ENCODE data around the gene SLC29A3. TPM values are rescaled to one million over a fixed set of nuclear protein-coding genes. Genes with fewer than 3 reads are reported as not detected.

The SLC29A3 gene
- total RNA-seq, 2 experiments from 2014 or later: 2.9 to 3.3 TPM

DNA sequence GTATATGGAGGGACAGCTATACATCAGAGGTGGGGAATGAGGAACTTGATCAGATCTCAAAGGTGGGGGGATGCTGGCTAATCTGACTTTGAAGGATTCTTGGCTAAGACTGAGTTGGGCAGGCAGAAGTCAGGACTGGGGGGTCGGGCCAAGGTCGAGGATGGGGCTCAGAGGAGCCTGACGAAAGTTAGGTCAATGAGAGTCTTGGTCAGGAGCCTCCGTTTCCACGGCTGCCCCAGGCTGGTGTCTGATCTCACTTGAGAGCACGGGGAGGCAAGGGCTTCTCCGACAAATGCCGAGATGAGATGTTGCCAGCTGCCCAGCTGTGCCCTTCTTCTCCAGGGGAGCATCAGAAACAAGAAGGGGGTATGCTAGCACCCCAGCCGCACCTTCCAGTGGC is 5.7 kb downstream of the SLC29A3 start:
- POLR2A ChIA-PET: no interaction called here
- Mint-ChIP-seq H3K4me3 (no peak overlapping the region), H3K27ac (no peak overlapping the region)

DNA sequence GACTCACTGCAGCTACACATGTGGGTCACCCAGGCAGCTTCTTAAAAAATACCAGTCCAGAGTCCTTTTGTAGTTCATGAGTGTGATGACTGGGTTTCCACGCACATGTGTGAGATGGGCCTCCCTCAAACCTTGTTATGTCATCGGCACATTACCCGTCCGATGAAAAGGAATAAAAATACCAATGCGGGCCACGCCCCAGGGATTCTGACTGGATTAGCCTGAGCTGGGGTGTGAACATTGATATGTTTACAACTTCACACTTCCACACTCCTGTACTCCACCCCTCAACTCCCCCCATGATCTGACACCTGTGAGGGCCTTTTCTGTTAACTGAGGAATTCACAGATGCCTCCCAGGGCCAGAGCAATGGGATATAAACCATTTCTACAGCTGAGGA is 6.2 kb downstream of the SLC29A3 start:
- POLR2A ChIA-PET: no interaction called here
- TF ChIP-seq, protein P1, sequence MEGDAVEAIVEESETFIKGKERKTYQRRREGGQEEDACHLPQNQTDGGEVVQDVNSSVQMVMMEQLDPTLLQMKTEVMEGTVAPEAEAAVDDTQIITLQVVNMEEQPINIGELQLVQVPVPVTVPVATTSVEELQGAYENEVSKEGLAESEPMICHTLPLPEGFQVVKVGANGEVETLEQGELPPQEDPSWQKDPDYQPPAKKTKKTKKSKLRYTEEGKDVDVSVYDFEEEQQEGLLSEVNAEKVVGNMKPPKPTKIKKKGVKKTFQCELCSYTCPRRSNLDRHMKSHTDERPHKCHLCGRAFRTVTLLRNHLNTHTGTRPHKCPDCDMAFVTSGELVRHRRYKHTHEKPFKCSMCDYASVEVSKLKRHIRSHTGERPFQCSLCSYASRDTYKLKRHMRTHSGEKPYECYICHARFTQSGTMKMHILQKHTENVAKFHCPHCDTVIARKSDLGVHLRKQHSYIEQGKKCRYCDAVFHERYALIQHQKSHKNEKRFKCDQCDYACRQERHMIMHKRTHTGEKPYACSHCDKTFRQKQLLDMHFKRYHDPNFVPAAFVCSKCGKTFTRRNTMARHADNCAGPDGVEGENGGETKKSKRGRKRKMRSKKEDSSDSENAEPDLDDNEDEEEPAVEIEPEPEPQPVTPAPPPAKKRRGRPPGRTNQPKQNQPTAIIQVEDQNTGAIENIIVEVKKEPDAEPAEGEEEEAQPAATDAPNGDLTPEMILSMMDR (IDR thresholded peaks at IDR 0.05): no peak
- H3K27me3 Mint-ChIP-seq: no peaks in the 10 kb centered on the region
- ATAC-seq (no peak), DNase-seq (no peak)
- intact Hi-C loops (cut with micrococcal nuclease): no loop called here
- peaks cover 15% of the 10 kb centered on the region for H3K4me1 Mint-ChIP-seq (ENCODE audit: low read depth)
- no peak overlapping the region for H3K4me3 Mint-ChIP-seq
- no peak overlapping the region for H3K27ac Mint-ChIP-seq
- H3K36me3 Mint-ChIP-seq (ENCODE audit: low read depth): peaks cover 18% of the 10 kb centered on the region
- no peaks in the 10 kb centered on the region for H3K9me3 Mint-ChIP-seq
- CTCF ChIA-PET: interaction anchor here (1.3 to 4.1 kb wide), 2 partner anchors 9 to 11 kb away, joined by 3 to 17 read pairs; no protein-coding TSS in a partner anchor

More for the DNA sequence above, 5.7 kb downstream of the SLC29A3 start:
- H3K4me1 Mint-ChIP-seq (ENCODE audit: low read depth): peaks cover 18% of the 10 kb centered on the region
- TF ChIP-seq, protein P1 (IDR thresholded peaks at IDR 0.05): no peak
- ATAC-seq: no peak
- H3K27me3 Mint-ChIP-seq: no peaks in the 10 kb centered on the region
- no peak for DNase-seq
- peaks cover 18% of the 10 kb centered on the region for H3K36me3 Mint-ChIP-seq (ENCODE audit: low read depth)
- CTCF ChIA-PET: interaction anchor here (1.3 to 4.1 kb wide), 2 partner anchors 9 to 10 kb away, joined by 3 to 17 read pairs; no protein-coding TSS in a partner anchor
- H3K9me3 Mint-ChIP-seq: no peaks in the 10 kb centered on the region
- intact Hi-C loops (cut with micrococcal nuclease): no loop called here

DNA sequence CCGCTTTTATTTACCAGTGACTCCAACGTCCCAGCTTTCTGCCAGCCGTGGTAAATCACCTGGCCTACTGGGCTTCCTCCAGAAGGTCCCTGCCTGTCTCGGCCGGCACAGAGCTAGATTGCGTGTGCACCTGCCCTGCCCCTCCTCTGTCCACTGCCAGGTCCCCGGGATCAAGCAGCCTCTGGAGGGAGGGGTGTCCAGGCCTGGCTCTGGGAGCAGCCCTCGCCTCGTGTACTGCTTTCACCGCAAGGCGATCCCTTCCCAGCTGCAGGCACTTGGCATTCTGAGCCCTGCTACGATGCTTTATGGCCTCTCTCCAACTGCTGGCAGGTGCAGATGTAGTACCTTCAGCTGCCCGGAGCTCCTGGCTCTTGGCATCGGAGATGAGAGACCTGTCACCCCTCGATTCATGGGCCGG is 7.4 kb downstream of the SLC29A3 start:
- intact Hi-C loops (cut with micrococcal nuclease): no loop called here
- DNase-seq (no peak), ATAC-seq (no peak)
- no peaks in the 10 kb centered on the region for H3K27me3 Mint-ChIP-seq
- TF ChIP-seq, protein P1 (IDR thresholded peaks at IDR 0.05): no peak
- H3K9me3 Mint-ChIP-seq: no peaks in the 10 kb centered on the region
- H3K4me3 Mint-ChIP-seq: no peak overlapping the region
- peaks cover 18% of the 10 kb centered on the region for H3K36me3 Mint-ChIP-seq (ENCODE audit: low read depth)
- CTCF ChIA-PET: interaction anchor here (1.7 kb wide), 1 partner anchor 58 kb away, joined by 5 read pairs; no protein-coding TSS in a partner anchor
- H3K27ac Mint-ChIP-seq: no peak overlapping the region
- POLR2A ChIA-PET: interaction anchor here (0.6 kb wide), 1 partner anchor 9 kb away, joined by 3 read pairs; no protein-coding TSS in a partner anchor
- H3K4me1 Mint-ChIP-seq (ENCODE audit: low read depth): peaks cover 10% of the 10 kb centered on the region

DNA sequence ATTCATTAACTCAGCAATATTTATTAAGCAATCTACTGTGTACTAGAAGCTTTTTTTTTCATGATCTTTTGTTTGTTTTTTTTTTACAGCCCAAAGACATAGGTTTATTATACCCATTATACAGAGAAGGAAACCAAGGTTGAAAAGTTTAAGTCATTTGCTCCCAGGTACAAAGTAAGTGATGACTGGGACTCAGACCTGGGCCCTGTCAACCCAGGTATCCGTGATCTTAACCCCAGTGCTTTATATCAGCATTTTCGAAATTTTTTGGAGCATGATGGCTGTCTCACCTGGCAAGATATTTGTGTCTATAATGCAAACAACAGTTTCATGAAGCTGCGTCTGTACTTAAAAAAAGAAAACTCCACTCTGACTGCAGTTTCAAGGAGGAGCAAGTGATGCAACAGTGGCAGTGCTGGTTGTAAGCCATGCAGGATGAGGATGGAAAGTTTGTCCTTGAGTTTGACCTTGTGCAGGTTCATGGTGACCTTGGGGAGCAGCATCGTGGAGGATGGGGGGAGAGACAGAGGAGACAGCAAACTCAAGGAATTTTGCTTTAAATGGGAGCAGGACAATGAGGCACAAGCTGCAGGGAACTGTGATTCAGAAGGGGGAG is 11.8 kb downstream of the SLC29A3 start:
- H3K27me3 Mint-ChIP-seq: no peaks in the 10 kb centered on the region
- H3K4me3 Mint-ChIP-seq: no peak overlapping the region
- H3K36me3 Mint-ChIP-seq (ENCODE audit: low read depth): peaks cover 3% of the 10 kb centered on the region
- H3K27ac Mint-ChIP-seq: no peak overlapping the region
- TF ChIP-seq, protein P1 (IDR thresholded peaks at IDR 0.05): no peak
- ChIA-PET POLR2A (interaction anchor here (0.7 to 1.0 kb wide), 2 partner anchors 35 to 142 kb away, joined by 3 to 4 read pairs; no protein-coding TSS in a partner anchor), CTCF (interaction anchor here (1.5 kb wide), 1 partner anchor 17 kb away, joined by 8 read pairs; no protein-coding TSS in a partner anchor)
- H3K9me3 Mint-ChIP-seq: no peaks in the 10 kb centered on the region
- no peaks in the 10 kb centered on the region for H3K4me1 Mint-ChIP-seq (ENCODE audit: low read depth)
- ATAC-seq: no peak
- no peak for DNase-seq
- intact Hi-C loops (cut with micrococcal nuclease): no loop called here

DNA sequence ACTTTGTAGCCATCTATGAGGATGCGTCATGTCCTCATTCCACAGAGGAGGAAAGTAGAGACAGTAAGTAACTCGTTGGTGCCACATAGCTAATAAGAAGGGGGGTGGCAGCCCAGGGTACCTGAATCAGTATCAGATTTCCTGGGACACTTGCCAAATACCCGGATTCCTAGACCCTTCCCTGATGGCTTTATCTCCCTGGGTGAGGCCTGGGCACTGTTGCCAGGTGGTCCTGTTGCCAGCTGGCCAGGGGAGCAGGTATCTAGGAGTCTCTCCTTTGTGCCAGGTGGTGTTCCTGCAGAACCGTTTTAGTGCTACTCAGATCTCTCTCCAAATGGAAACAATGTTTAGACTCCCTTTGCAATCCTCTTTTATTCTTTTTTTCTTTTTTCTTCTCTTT is 12.7 kb downstream of the SLC29A3 start:
- Mint-ChIP-seq H3K4me3 (no peak overlapping the region), H3K27me3 (no peaks in the 10 kb centered on the region), H3K27ac (no peak overlapping the region), H3K36me3 (ENCODE audit: low read depth) (peaks cover 3% of the 10 kb centered on the region), H3K9me3 (no peaks in the 10 kb centered on the region), H3K4me1 (ENCODE audit: low read depth) (no peaks in the 10 kb centered on the region)
- ChIA-PET CTCF (interaction anchor here (1.5 kb wide), 1 partner anchor 17 kb away, joined by 8 read pairs; no protein-coding TSS in a partner anchor), POLR2A (no interaction called here)
- DNase-seq (no peak), ATAC-seq (no peak)
- TF ChIP-seq, protein P1 (IDR thresholded peaks at IDR 0.05): no peak
- intact Hi-C loops (cut with micrococcal nuclease): no loop called here

Data from activated CD8-positive, alpha-beta T cell treated with anti-CD3 and anti-CD28 coated beads for 36 hours (primary cell).